ENCODE measurements around the gene OR10A3.

The OR10A3 gene

DNA sequence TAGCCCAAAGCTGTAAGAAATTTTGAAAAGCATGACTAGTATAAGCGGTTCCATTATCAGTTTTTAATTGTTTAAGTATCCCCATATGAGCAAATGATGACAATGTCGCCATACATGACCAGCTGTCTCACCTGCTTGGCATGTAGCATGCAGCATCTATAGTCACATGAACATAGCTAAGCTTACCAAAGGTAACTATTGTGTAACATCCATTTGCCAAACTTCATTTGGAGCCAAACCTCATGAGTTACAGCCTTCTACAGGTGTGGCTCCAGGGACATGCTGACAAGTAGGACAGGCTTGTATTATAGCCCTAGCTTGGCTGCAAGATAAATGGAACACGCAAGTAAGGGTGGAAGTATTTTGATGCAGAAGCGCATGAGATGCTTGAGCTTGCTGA is 40.8 kb downstream of the OR10A3 start:
- no peak overlapping the region for H3K27ac ChIP-seq (ENCODE audit: low read length, poor library complexity, severe bottlenecking)
- H3K4me3 ChIP-seq (ENCODE audit: insufficient read depth in 1 of 2, low read depth in 1 of 2, low read length in 2 of 2), result no peak overlapping the region
- H3K79me1 ChIP-seq (replicated peaks; ENCODE audit: low read length, poor library complexity, severe bottlenecking), result no peaks in the 10 kb centered on the region
- H3K4ac ChIP-seq (ENCODE audit: low read depth in 1 of 2, low read length in 2 of 2), result no peak overlapping the region
- H4K8ac ChIP-seq (ENCODE audit: low read length), result no peak overlapping the region
- H2BK15ac ChIP-seq (ENCODE audit: low read depth, poor library complexity, severe bottlenecking), result no peak overlapping the region
- H3K9ac ChIP-seq (ENCODE audit: low read length), result no peak overlapping the region
- no peaks in the 10 kb centered on the region for H3K36me3 ChIP-seq (ENCODE audit: control insufficient read depth in 1 of 2, insufficient read depth in 2 of 2, low read depth in 1 of 2, low read length in 2 of 2)
- no peak overlapping the region for H2BK5ac ChIP-seq (ENCODE audit: low read depth, low read length, poor library complexity, severe bottlenecking)
- H3K4me1 ChIP-seq (ENCODE audit: control insufficient read depth, insufficient read depth, low read depth, low read length), result peaks cover 3% of the 10 kb centered on the region
- H3K9me3 ChIP-seq (ENCODE audit: control insufficient read depth, low read length), result no peaks in the 10 kb centered on the region
- 82% methylated on average over 2 of the region's 4 CpGs for WGBS
- no peak overlapping the region for H3K23ac ChIP-seq (ENCODE audit: low read length in 2 of 2)
- no peak overlapping the region for H2AK5ac ChIP-seq (ENCODE audit: low read length, severe bottlenecking)
- no peak overlapping the region for H2BK12ac ChIP-seq (ENCODE audit: low read length in 2 of 2)
- H2BK120ac ChIP-seq (ENCODE audit: low read depth, low read length), result no peak overlapping the region
- H2AFZ ChIP-seq (ENCODE audit: low read depth, low read length), result no peak overlapping the region
- H3K18ac ChIP-seq (ENCODE audit: low read depth in 1 of 2, low read length in 2 of 2), result no peak overlapping the region
- no peak overlapping the region for H3K4me2 ChIP-seq (ENCODE audit: low read length, poor library complexity, severe bottlenecking)
- peaks cover 0 to 12% of the 10 kb centered on the region in 2 experiments for H3K27me3 ChIP-seq (ENCODE audit: control insufficient read depth in 1 of 2, insufficient read depth in 1 of 2, low read length in 2 of 2)
- no peak for DNase-seq
- no peak overlapping the region for H3K14ac ChIP-seq (ENCODE audit: low read length in 2 of 2)
- no peak overlapping the region for H4K91ac ChIP-seq (ENCODE audit: low read length)

GRCh38 chr11:7899418-7899817 is 42.1 kb downstream of the OR10A3 start:
- no peak overlapping the region for H2AK5ac ChIP-seq (ENCODE audit: low read length, severe bottlenecking)
- no peak overlapping the region for H2BK120ac ChIP-seq (ENCODE audit: low read depth, low read length)
- H2BK15ac ChIP-seq (ENCODE audit: low read depth, poor library complexity, severe bottlenecking), result no peak overlapping the region
- H3K14ac ChIP-seq (ENCODE audit: low read length in 2 of 2), result no peak overlapping the region
- no peak for DNase-seq
- H3K18ac ChIP-seq (ENCODE audit: low read depth in 1 of 2, low read length in 2 of 2), result no peak overlapping the region
- H2BK5ac ChIP-seq (ENCODE audit: low read depth, low read length, poor library complexity, severe bottlenecking), result no peak overlapping the region
- peaks cover 0 to 12% of the 10 kb centered on the region in 2 experiments for H3K27me3 ChIP-seq (ENCODE audit: control insufficient read depth in 1 of 2, insufficient read depth in 1 of 2, low read length in 2 of 2)
- no peak overlapping the region for H3K27ac ChIP-seq (ENCODE audit: low read length, poor library complexity, severe bottlenecking)
- H4K8ac ChIP-seq (ENCODE audit: low read length), result no peak overlapping the region
- no peak overlapping the region for H2BK12ac ChIP-seq (ENCODE audit: low read length in 2 of 2)
- H3K9ac ChIP-seq (ENCODE audit: low read length), result no peak overlapping the region
- WGBS, result 51% methylated on average over 3 of the region's 4 CpGs
- H3K23ac ChIP-seq (ENCODE audit: low read length in 2 of 2), result no peak overlapping the region
- H4K91ac ChIP-seq (ENCODE audit: low read length), result no peak overlapping the region
- no peak overlapping the region for H3K4ac ChIP-seq (ENCODE audit: low read depth in 1 of 2, low read length in 2 of 2)
- no peak overlapping the region for H3K4me2 ChIP-seq (ENCODE audit: low read length, poor library complexity, severe bottlenecking)
- H3K36me3 ChIP-seq (ENCODE audit: control insufficient read depth in 1 of 2, insufficient read depth in 2 of 2, low read depth in 1 of 2, low read length in 2 of 2), result no peaks in the 10 kb centered on the region
- H3K9me3 ChIP-seq (ENCODE audit: control insufficient read depth, low read length), result no peaks in the 10 kb centered on the region
- H2AFZ ChIP-seq (ENCODE audit: low read depth, low read length), result no peak overlapping the region
- H3K4me1 ChIP-seq (ENCODE audit: control insufficient read depth, insufficient read depth, low read depth, low read length), result no peaks in the 10 kb centered on the region
- H3K4me3 ChIP-seq (ENCODE audit: insufficient read depth in 1 of 2, low read depth in 1 of 2, low read length in 2 of 2), result no peak overlapping the region
- no peaks in the 10 kb centered on the region for H3K79me1 ChIP-seq (replicated peaks; ENCODE audit: low read length, poor library complexity, severe bottlenecking)

DNA sequence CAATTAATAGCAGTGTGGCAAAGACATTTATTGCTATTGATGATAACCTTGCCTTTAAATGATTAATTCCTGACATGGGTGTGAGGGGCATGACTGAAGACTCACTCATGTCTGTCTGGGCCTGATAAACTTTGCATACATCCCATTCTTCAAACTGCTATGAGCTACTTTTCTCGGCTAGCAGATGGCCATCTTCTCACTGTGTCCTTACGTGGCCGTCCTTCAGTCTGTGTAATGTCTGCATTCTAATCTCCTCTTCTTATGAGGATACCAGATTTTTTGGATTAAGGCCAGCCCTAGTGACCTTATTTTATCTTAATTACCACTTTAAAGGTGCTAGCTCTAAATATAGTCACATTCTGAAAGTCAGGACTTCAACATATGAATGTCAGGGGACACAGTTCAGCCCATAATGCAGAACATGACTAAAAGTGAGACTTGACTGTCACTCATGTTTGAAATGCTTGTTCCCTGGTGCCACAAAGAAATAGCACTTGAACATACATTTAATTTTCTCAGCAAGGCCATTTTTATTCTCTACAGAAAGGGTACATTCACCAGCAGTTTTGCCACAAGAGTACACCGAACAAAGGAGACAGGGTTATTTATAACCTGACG is 42.7 kb downstream of the OR10A3 start:
- H3K9ac ChIP-seq (ENCODE audit: low read length), result no peak overlapping the region
- H3K4me1 ChIP-seq (ENCODE audit: control insufficient read depth, insufficient read depth, low read depth, low read length), result no peaks in the 10 kb centered on the region
- H3K36me3 ChIP-seq (ENCODE audit: control insufficient read depth in 1 of 2, insufficient read depth in 2 of 2, low read depth in 1 of 2, low read length in 2 of 2), result no peaks in the 10 kb centered on the region
- H2BK120ac ChIP-seq (ENCODE audit: low read depth, low read length), result no peak overlapping the region
- H3K9me3 ChIP-seq (ENCODE audit: control insufficient read depth, low read length), result no peaks in the 10 kb centered on the region
- 94% methylated on average over 5 of the region's 5 CpGs for WGBS
- no peak overlapping the region for H2AFZ ChIP-seq (ENCODE audit: low read depth, low read length)
- H4K8ac ChIP-seq (ENCODE audit: low read length), result no peak overlapping the region
- H3K14ac ChIP-seq (ENCODE audit: low read length in 2 of 2), result no peak overlapping the region
- H2BK5ac ChIP-seq (ENCODE audit: low read depth, low read length, poor library complexity, severe bottlenecking), result no peak overlapping the region
- no peak for DNase-seq
- H3K23ac ChIP-seq (ENCODE audit: low read length in 2 of 2), result no peak overlapping the region
- H3K4ac ChIP-seq (ENCODE audit: low read depth in 1 of 2, low read length in 2 of 2), result no peak overlapping the region
- no peak overlapping the region for H4K91ac ChIP-seq (ENCODE audit: low read length)
- no peak overlapping the region for H2AK5ac ChIP-seq (ENCODE audit: low read length, severe bottlenecking)
- H3K27me3 ChIP-seq (ENCODE audit: control insufficient read depth in 1 of 2, insufficient read depth in 1 of 2, low read length in 2 of 2), result peaks cover 0 to 12% of the 10 kb centered on the region in 2 experiments
- no peak overlapping the region for H3K4me3 ChIP-seq (ENCODE audit: insufficient read depth in 1 of 2, low read depth in 1 of 2, low read length in 2 of 2)
- H3K79me1 ChIP-seq (replicated peaks; ENCODE audit: low read length, poor library complexity, severe bottlenecking), result no peaks in the 10 kb centered on the region
- no peak overlapping the region for H2BK15ac ChIP-seq (ENCODE audit: low read depth, poor library complexity, severe bottlenecking)
- no peak overlapping the region for H3K18ac ChIP-seq (ENCODE audit: low read depth in 1 of 2, low read length in 2 of 2)
- H3K27ac ChIP-seq (ENCODE audit: low read length, poor library complexity, severe bottlenecking), result no peak overlapping the region
- no peak overlapping the region for H2BK12ac ChIP-seq (ENCODE audit: low read length in 2 of 2)
- H3K4me2 ChIP-seq (ENCODE audit: low read length, poor library complexity, severe bottlenecking), result no peak overlapping the region

DNA sequence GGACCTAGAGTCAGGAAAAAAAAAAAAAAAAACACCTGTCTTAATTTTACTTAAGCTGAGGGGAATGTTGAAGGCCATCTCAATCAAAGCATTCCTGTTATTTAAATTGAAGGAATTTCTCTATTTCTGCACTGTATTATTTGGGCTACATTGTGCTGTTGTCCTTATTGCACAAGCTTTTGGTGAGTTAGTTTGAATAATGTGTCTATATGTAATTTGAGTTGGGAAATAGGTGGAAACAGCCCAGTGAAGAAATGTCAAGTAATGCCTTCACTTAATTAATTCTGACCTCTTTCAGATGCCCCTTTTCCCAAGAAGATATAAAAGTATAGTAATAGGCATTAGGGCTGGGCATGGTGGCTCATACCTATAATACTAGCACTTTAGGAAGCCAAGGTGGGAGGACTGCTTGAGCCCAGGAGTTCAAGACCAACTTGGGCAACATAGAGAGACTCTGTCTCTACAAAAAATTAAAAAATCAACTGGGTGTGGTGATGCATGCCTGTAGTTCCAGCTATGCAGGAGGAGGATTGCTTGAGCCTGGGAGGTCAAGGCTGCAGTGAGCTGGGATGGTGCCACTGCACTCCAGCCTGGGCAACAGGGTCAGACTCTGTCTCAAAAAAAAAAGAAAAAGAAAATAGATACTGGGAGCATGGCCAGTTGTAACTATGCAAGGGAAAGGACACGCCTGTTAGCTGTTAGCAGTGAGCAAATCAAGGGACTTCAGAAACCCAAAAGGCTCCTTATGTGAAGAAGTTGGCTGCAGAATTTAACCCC is 45.3 kb downstream of the OR10A3 start:
- Histone ChIP-seq H4K91ac (ENCODE audit: low read length) (no peak overlapping the region), H3K14ac (ENCODE audit: low read length in 2 of 2) (no peak overlapping the region), H2BK120ac (ENCODE audit: low read depth, low read length) (no peak overlapping the region), H3K27ac (ENCODE audit: low read length, poor library complexity, severe bottlenecking) (no peak overlapping the region), H3K23ac (ENCODE audit: low read length in 2 of 2) (no peak overlapping the region), H3K79me1 (replicated peaks; ENCODE audit: low read length, poor library complexity, severe bottlenecking) (no peaks in the 10 kb centered on the region), H3K18ac (ENCODE audit: low read depth in 1 of 2, low read length in 2 of 2) (no peak overlapping the region), H3K4me2 (ENCODE audit: low read length, poor library complexity, severe bottlenecking) (no peak overlapping the region), H2AFZ (ENCODE audit: low read depth, low read length) (no peak overlapping the region), H3K4me3 (ENCODE audit: insufficient read depth in 1 of 2, low read depth in 1 of 2, low read length in 2 of 2) (no peak overlapping the region), H4K8ac (ENCODE audit: low read length) (no peak overlapping the region), H3K9ac (ENCODE audit: low read length) (no peak overlapping the region), H2BK12ac (ENCODE audit: low read length in 2 of 2) (no peak overlapping the region), H2AK5ac (ENCODE audit: low read length, severe bottlenecking) (no peak overlapping the region), H2BK15ac (ENCODE audit: low read depth, poor library complexity, severe bottlenecking) (no peak overlapping the region), H2BK5ac (ENCODE audit: low read depth, low read length, poor library complexity, severe bottlenecking) (no peak overlapping the region), H3K4ac (ENCODE audit: low read depth in 1 of 2, low read length in 2 of 2) (no peak overlapping the region), H3K27me3 (ENCODE audit: control insufficient read depth in 1 of 2, insufficient read depth in 1 of 2, low read length in 2 of 2) (no peaks in the 10 kb centered on the region), H3K9me3 (ENCODE audit: control insufficient read depth, low read length) (no peaks in the 10 kb centered on the region), H3K36me3 (ENCODE audit: control insufficient read depth in 1 of 2, insufficient read depth in 2 of 2, low read depth in 1 of 2, low read length in 2 of 2) (no peaks in the 10 kb centered on the region), H3K4me1 (ENCODE audit: control insufficient read depth, insufficient read depth, low read depth, low read length) (peaks cover 1% of the 10 kb centered on the region)
- DNase-seq, result no peak
- 62% methylated on average over 1 of the region's 1 CpG for WGBS
